Measurements from ENCODE around the gene COMMD1.
"Not testable (repeated sequence)": the region's sequence is repeated elsewhere in the genome, so short reads cannot be mapped to it uniquely, and the experiment has no call there.

COMMD1 gene

DNA sequence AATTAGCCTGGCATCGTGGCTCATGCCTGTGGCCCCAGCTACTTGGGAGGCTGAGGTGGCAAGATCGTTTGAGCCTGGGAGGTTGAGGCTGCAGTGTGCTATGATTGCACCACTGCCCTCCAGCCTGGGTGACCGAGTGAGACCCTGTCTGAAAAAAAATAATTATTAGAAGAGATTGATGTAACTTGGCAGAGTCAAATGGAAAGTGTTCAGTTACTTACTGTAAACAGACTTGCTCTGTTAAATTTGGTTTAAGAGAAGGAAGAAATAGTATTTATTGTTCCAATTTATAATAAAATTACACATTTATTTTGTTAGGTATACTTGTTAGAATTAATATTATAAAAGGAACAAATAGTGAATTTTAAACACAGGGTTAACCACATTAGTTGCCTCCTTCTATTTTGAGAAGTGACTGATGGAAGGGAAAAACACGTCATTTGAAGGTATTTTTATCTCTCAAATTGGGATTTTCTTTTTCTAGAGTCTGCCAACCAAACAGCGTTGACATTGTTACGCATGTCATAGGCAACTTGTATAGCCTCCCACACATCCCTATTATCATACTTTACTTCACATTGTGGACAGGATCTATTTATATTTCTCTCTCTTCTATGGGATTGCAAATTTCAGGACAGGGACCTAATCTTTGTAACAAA, 171.6 kb downstream of the COMMD1 start:
- ATAC-seq: no peak

DNA sequence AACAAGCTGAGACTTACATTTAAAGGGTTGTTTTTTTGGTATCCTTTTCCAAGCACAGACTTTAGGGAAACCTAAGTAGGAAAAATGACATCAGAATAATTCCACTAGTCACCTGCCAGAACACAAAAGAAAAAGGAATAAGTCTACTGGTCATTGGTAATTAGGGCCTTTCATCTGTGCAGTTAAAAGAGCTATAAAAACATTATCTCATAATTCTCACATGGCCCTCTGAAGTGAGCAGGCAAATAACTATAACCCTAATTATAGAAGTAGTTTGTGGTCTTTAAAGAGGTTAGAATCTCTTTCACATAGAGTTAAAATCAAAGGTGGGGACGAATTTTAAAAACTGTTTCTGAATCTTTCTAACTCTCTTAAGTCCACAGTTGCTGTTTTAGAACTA, 179.3 kb downstream of the COMMD1 start:
- no peak for ATAC-seq

DNA sequence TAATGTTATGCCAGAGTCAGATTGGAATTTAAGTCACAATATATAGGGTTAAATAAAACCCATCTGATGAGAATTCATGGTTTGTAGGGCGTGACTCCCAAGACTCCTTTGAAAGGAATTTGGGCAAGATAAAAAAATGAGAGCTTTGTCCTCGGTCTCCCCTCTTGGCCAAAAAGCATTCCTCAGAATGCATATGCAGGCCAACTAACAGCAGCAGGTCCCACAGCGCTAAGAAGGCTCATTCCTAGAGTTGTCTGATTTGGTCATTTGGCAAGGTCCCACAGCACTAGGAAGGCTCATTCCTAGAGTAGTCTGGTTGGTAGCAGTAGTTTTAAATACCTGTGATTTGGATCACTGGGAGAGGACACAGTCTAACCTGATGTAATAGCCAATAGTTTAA, 184.2 kb downstream of the COMMD1 start:
- ATAC-seq: no peak

DNA sequence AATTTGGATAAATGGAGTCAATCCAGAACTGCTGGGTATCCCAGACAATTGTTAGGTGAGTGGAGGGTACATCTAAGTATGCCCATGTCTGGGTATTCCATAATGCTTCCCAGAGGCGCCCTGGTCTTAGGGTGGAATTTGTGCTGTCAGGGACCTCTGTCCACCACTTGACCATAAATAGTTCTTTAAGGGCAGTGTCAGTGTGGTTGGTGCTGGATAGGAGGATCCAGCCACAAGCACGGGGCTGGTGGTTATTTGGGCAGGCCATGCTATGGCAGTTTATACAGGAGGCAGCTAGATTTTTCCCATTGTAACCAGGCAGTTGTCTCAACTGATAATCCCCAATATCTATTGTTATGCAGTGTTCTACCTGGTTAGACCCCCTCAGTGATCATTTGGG, 186.0 kb downstream of the COMMD1 start:
- ATAC-seq: no peak

DNA sequence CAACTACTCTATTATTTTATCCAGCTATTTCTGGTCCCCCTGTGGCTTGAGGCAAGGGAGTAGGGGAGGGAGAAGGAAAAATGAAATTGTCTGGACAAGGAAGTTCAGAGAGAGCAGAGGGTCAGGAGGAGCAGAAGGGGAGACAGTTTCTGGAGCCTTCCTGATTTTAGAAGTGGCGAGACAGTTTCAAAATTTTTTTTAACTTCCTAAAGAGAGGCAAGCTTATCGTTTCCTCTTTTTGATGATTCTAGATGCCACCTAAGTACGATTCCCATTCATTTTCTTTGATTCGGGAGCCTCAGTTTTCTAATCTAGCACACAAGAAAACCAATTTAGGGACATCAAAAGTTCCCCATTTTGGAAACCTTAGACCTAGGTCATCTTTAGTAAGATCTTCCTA, 193.6 kb downstream of the COMMD1 start:
- no peak for ATAC-seq

DNA sequence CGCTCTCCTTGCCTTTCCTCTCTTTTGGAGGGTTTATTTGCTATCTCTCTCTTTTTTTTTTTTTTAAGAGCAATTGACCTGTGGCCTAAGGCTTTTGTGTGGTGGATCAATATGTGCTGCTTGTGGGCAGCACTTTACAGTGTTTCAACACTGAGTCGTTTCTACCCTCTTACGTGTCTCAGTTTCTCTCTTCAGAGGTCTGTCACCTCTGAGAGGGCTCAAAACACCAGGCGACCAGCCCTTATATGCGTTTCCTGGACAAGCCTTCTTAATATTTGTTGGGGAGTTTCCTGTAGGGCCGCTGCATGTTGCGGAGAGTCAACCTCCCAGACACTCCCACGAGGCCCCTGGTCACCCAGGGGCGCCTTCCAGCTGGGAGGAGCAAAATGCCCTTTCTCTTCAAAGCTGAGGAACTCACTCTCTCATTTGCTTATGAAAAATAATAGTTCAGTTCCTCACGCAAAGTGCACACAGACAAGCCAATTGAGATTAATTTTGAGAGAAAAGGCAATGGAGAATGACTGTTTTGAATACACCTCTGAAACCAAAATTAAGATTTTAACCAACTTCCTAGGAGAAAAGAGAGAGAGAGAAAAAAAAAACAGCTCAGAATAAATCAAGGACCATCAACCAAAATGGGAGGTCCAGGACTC, 194.2 kb downstream of the COMMD1 start:
- ATAC-seq: peak in 1 of 2 donors; percentile 33

DNA sequence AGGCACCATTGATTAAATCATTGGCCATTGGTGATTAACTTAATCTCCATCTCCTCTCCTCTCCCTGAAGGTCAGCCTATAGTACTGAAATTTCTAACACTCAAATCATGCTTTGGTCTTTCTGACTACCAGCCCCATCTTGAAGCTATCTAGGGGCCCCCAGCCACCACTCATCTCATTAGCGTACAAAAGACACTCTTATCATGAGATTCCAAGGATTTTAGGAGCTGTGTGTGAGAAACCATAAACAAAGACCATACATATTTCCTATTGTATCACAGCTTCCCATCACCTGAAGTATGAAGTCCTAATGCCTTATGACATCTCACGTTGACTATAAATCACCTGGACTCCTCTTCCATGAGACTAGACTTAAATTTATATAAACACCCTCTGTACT, 196.4 kb downstream of the COMMD1 start:
- no peak for ATAC-seq

DNA sequence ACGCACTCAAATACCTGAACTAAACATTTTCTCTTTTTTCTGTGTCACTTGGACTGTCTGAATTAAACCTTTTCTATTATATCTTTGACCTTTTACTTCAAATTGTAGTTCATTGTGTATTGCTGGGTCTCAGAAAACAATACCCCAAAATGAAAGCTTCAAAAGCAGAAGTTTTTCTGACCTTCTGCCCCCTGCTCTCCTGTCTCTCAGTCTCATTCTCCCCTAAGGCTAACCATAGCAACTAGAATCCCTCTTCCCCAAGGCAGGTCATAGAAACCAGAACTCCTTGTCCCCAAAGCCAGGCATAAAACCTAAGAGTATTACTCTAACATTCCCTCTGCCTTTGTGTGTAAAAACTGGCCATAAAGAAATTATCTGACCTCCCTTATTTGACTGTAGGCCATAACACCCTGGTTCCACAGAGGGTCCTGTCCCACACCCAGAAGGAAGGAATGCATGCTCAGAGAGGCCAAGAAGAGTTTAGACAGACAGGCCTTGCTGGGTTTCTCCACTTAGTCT, 197.0 kb downstream of the COMMD1 start:
- ATAC-seq: no peak

DNA sequence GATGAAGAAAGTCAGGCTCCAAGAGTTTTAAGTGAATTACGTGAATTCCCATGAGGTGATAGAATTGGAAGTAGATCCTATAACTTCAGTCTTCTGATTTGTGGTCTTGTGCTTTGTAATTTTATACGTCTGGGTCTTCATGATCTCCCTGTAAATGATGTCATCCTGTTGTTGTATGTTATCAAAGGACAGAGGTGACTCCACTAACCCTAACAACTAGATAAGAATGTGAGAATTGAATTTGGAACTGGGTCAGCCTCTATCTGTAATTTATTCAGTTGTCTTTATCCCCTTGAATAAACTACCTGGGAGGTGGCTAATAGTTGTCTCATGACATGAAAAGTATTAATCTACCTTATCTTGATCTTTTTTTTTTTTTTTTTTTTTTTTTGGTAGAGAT, 204.1 kb downstream of the COMMD1 start:
- ATAC-seq: no peak

DNA sequence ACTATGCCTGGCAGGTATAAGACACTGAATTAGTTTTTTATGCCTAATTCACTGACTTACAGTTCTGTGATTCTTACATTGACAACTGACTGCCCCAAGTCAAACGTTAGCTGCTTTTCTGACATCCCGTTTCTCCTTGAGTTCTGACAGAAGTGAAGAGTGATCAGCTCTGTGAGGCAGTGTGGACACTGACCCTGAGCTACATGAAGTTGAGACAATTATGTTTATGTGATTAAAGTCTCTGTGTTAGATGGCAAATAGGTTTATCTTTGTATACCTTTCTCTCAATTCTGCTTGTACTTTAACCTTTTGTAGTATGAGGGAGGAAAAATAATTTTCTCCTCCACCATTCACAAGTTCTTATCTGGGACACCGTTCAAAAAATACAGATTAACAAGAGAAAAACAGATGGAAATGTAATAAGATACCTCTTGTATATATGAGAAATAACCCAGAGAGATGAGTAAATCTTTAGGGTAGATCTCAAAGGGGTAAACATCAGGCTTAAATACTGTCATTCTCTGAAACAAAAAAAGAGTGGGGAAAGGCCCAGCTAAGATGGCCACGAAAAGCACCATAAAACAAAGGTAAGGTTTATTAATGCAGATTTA, 205.0 kb downstream of the COMMD1 start:
- no peak for ATAC-seq

DNA sequence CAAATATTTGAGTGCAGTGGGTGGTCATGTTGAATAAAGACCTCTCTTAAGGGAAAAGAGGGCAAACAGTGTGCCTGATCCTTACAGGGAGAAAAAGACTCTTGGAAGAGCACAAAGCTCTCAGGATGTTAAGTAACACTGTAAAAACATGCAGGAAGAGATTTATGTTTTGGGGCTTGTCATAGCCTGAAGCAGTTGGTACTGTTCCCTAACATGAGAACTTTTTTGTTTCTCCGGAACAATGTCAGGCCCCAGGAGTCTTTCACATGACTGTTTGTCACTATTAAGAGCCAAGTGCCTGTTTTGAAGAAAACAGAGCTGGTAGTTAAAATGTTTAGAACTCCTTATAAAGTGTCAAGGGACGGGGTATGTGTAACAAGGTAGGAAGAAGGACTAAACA, 206.7 kb downstream of the COMMD1 start:
- no peak for ATAC-seq

DNA sequence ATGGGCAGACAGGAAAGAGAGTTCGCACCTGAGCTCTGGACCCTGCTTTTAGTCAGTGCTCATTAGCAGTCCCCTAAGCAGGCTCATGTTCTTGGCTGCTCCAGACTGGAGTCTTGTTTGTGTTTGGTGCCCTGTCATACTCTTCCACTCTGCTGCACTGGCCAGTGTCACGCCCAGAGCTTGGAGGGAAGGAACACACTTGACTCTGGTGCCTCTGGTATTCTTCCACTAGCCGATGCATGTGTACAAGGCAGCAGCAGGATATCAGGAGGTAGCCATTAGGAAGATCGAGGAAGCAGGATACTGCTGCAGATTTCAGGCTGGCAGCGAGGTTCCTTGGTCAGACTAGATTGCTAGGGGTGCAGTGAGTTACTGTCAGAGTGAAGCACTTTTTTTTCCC, 209.1 kb downstream of the COMMD1 start:
- no peak for ATAC-seq

DNA sequence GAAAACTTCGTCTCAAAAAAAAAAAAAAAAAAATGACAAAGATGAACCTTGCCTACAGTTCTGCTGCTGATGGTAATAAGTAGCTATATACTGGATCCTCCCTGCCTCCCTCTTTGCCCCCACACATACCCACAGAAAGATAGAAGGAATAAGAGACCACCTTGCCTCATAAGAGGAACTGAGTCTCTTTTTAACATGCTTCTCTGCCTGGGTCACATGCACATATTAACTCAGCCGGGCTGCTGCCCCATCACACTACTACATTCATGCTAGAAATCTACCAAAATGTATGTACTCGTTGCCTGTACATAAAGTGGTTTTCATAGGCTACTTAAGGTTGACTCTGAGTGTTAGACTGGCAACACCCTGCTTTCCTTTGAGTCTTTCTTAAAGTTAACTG, 211.5 kb downstream of the COMMD1 start:
- ATAC-seq: no peak

DNA sequence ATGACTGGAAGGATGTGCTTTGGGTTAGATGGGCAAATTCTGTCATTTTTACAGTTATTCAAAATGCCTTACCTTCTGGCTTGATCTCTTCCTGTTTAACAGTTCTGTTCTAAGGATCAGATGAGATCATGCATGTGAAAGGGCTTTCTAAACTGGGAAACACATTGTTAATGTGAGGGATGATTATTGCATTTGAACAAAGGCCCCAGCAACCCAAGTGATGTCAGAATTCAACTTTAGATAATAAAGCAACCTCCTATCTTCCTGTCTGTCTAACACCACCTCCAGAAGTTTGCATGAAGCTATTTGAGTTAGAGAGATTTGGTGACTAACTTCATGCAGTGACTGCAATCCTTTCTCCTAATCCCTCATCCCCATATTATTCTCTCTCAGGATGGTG, 212.7 kb downstream of the COMMD1 start:
- ATAC-seq: no peak

DNA sequence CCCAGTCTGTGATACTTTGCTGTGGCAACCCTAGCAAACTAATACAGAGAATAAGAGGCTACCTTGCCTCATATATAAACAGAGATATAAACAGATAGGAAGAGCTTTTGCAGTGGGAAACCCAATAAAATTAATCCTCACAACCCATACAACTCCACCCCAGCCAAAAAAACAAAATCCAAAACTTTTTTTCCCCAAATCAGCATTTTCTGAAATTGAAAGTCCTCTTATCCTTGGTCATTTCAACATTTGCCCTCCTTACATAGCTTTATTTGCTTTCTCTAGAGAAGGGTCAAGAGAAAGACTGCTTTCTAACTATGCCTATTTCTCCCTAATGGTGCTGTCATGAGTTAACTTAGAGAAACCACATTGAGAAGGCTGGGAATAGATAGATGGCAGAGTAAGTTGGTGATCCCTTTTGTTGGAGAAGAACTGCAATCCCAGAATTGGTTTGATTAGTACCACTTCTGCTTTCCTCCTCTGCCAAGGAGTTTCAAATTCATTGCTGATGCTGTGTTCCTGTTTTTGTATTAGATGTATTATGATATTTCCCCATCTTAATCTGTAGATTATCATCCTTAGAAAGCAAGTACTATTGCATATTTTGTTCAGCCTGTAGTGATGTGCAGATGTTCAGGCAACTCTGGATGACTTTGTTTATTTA, 214.0 kb downstream of the COMMD1 start:
- ATAC-seq: no peak

DNA sequence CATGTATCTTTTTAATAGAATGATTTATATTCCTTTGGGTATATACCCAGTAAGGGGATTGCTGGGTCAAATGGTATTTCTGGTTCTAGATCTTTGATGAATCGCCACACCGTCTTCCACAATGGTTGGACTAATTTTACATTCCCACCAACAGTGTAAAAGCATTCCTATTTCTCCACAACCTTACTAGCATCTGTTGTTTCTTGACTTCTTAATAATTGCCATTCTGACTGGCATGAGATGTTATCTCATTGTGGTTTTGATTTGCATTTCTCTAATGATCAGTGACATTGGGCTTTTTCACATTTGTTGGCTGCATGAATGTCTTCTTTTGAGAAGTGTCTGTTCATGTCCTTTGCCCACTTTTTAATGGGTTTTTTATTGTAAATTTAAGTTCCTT, 220.8 kb downstream of the COMMD1 start:
- ATAC-seq: not testable (repeated sequence)

DNA sequence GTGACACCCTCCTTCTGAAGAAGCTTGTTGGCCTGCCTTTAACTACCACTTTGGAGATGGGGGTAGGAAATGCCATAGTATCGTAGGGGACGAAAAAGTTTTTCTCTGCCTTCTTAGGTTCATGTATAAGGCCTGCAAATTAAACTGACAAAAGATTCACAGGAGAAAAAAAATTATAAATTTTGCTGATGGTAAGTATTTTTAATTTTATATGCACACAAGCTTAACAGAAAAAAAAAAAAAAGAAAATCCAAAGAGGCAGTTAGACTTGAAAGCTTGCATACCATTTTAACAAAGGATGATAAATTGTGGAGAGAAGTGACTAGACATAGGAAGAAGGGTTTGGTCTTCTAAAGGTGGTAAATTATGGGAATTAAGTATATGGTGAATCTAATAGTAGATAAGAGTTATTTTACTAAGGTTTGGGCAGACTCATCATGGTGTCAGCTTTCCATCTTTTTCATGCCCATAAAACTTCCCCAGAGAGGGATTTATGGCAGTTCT, 227.9 kb downstream of the COMMD1 start:
- ATAC-seq: no peak

DNA sequence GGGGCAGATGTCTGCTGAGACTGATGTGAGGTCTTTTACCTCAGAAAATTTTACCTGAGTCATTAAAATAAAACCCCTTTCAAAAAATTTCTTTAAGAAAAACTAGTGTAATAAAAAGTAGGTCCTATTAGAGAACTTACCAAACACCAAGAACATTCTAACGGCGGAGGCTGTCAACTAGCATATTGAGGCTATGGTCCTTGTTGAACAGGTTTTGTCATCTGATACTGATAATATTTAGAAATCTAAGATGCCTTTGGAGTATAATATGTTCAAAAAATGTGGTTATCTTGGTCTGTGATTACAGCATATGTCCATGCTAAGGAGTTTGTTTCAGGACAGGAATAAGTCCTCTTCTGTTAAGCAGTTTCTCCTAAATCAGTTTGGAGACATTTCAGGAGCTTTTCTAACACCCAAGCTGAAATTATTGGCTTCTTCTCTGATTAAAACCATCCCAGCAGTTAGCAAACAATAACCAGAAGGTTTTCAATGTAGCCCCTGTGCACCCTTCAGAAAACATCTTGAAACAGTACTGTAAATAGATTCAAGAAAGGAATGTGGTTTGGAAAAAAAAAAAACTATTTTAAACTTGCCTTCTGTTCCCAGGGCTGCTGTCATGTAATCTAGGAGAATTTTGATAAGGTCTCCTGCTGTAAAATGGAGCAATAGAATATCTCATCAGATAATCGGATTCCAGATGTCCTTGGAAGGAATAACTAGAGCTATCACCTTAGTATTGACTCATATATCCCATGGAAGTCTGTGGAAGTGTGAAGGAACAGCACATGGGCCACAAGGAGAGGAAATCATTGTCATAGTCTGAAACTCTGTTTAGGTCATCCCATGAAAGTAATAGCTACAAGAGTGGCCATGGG, 231.7 kb downstream of the COMMD1 start:
- no peak for ATAC-seq

DNA sequence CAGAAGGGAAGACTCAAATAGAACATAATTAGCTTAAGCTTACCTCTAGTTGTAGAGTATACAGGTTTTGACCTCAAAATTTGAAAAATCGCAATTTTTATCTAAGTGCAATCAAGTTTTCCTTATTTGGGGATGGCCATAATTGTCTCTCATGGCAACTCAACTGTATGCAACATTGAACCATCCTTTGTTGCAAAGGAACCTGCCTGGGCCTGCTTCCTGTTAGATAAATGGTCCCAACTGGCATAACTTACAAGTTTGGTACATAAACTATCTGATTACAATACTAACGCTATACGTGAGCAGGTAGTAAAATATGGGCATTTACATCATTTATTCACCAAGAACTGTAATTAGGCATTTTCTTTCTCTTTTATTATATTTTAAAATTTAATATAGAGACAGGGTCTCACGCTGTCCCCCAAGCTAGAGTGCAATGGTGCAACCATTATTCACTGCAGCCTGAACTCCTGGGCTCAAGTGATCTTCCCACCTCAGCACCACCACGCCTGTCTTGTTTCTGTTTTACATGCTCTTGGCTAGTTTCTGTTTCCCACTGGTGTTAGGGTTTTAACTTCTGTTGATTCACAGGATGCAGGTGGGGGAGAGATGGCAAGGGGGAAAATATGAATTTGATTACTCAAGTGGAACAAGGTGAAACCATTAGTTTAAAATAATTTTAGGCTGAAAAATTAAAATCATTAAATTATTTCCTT, 235.1 kb downstream of the COMMD1 start:
- no peak for ATAC-seq

DNA sequence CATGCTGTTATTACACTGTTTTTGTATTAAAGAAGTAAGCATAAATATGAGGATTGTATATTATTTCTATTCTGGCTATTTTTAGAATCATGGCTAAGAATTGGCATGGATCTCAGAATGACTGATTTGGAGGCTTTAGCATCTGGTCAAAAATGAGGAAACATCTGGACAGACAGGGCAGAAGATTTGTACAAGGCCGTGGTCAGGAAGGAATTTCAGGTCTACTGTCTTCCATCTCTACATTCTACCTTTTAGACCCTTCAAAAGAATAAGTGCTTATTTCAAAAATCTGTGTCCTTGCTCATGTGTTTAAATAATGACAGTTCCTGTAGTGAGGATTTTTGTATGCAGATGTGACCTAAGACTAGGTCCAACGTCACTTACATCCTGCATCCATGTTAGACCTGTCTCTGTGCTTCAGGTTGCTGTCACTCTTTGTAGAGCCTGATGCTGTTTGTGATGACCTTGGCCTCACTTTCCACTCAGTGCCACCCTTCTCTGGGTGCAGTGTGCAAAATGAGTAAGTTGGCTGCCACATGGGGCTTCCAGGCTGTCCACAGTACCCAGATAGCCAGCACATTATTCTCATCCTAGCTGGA, 235.8 kb downstream of the COMMD1 start:
- no peak for ATAC-seq

DNA sequence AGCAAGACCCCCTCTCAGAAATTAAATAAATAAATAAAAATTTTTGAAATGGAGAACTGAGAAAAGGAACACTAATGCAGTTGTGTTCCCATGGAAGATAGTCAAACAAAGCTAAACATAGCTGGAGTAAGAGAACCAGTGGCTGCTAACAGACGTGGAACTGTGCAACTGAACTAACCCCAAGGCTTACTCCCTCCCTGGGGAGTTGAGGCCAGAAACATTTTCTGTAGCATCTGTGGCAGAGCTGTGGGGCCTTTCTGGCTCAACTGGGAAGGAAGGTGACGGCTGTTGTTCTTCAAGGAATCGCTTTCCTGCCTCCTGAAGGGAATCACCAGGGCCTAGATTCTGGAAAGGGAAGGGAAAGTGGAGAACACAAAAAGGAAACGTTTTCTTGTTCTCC, 236.6 kb downstream of the COMMD1 start:
- no peak for ATAC-seq

Measured in activated CD4-positive, CD25-positive, alpha-beta regulatory T cell treated with anti-CD3 and anti-CD28 coated beads, Interleukin-2, amount 50 U/mL, for 24 hours (primary cell).